ENCODE measurements around the gene RABAC1.
"Not testable (repeated sequence)": the region's sequence is repeated elsewhere in the genome, so short reads cannot be mapped to it uniquely, and the experiment has no call there.

The RABAC1 gene

GRCh38 chr19:41997121-41997850 lies 38.2 kb upstream of the RABAC1 start:
- no peak overlapping the region for H3K27ac ChIP-seq (ENCODE audit: low read depth, low read length)
- H3K36me3 ChIP-seq (ENCODE audit: control insufficient read depth in 5 of 5, insufficient read depth in 5 of 5, low read length in 5 of 5): no peaks in the 10 kb centered on the region
- peaks cover 0 to 29% (median 14%) of the 10 kb centered on the region in 5 donors for H3K4me1 ChIP-seq (ENCODE audit: control insufficient read depth in 5 of 5, insufficient read depth in 5 of 5, low read length in 5 of 5)
- H3K4me3 ChIP-seq (ENCODE audit: low read depth in 1 of 5, low read length in 5 of 5): no peak overlapping the region
- peaks cover 0 to 4% (median 0%) of the 10 kb centered on the region in 5 donors for H3K9me3 ChIP-seq (ENCODE audit: control insufficient read depth in 5 of 5, low read length in 5 of 5)
- no peak overlapping the region for H3K9ac ChIP-seq (ENCODE audit: low read length in 5 of 5)
- peaks cover 36 to 78% (median 65%) of the 10 kb centered on the region in 5 donors for H3K27me3 ChIP-seq (ENCODE audit: control insufficient read depth in 5 of 5, insufficient read depth in 4 of 5, low read length in 5 of 5)

GRCh38 chr19:41995959-41996797 lies 37.1 kb upstream of the RABAC1 start:
- Histone ChIP-seq H3K9me3 (ENCODE audit: control insufficient read depth in 5 of 5, low read length in 5 of 5) (peaks cover 0 to 4% (median 0%) of the 10 kb centered on the region in 5 donors), H3K4me3 (ENCODE audit: low read depth in 1 of 5, low read length in 5 of 5) (no peak overlapping the region), H3K27ac (ENCODE audit: low read depth, low read length) (no peak overlapping the region), H3K27me3 (ENCODE audit: control insufficient read depth in 5 of 5, insufficient read depth in 4 of 5, low read length in 5 of 5) (peaks cover 43 to 80% (median 68%) of the 10 kb centered on the region in 5 donors), H3K36me3 (ENCODE audit: control insufficient read depth in 5 of 5, insufficient read depth in 5 of 5, low read length in 5 of 5) (no peaks in the 10 kb centered on the region), H3K4me1 (ENCODE audit: control insufficient read depth in 5 of 5, insufficient read depth in 5 of 5, low read length in 5 of 5) (peaks cover 0 to 29% (median 14%) of the 10 kb centered on the region in 5 donors), H3K9ac (ENCODE audit: low read length in 5 of 5) (no peak overlapping the region)

GRCh38 chr19:41994994-41995958 lies 36.2 kb upstream of the RABAC1 start:
- no peak overlapping the region for H3K4me3 ChIP-seq (ENCODE audit: low read depth in 1 of 5, low read length in 5 of 5)

GRCh38 chr19:41994521-41994971 lies 35.4 kb upstream of the RABAC1 start:
- peaks cover 43 to 76% (median 61%) of the 10 kb centered on the region in 5 donors for H3K27me3 ChIP-seq (ENCODE audit: control insufficient read depth in 5 of 5, insufficient read depth in 4 of 5, low read length in 5 of 5)
- H3K4me1 ChIP-seq (ENCODE audit: control insufficient read depth in 5 of 5, insufficient read depth in 5 of 5, low read length in 5 of 5): peaks cover 0 to 22% (median 11%) of the 10 kb centered on the region in 5 donors
- H3K27ac ChIP-seq (ENCODE audit: low read depth, low read length): no peak overlapping the region
- peak overlapping the region in 1 of 5 donors; percentile 50 for H3K4me3 ChIP-seq (ENCODE audit: low read depth in 1 of 5, low read length in 5 of 5)
- no peaks in the 10 kb centered on the region for H3K36me3 ChIP-seq (ENCODE audit: control insufficient read depth in 5 of 5, insufficient read depth in 5 of 5, low read length in 5 of 5)
- no peak overlapping the region for H3K9ac ChIP-seq (ENCODE audit: low read length in 5 of 5)
- H3K9me3 ChIP-seq (ENCODE audit: control insufficient read depth in 5 of 5, low read length in 5 of 5): peaks cover 0 to 4% (median 0%) of the 10 kb centered on the region in 5 donors

More at GRCh38 chr19:41994994-41995958, 36.2 kb upstream of the RABAC1 start:
- no peaks in the 10 kb centered on the region for H3K36me3 ChIP-seq (ENCODE audit: control insufficient read depth in 5 of 5, insufficient read depth in 5 of 5, low read length in 5 of 5)
- no peak overlapping the region for H3K9ac ChIP-seq (ENCODE audit: low read length in 5 of 5)
- peaks cover 0 to 29% (median 14%) of the 10 kb centered on the region in 5 donors for H3K4me1 ChIP-seq (ENCODE audit: control insufficient read depth in 5 of 5, insufficient read depth in 5 of 5, low read length in 5 of 5)
- peaks cover 0 to 4% (median 0%) of the 10 kb centered on the region in 5 donors for H3K9me3 ChIP-seq (ENCODE audit: control insufficient read depth in 5 of 5, low read length in 5 of 5)
- H3K27me3 ChIP-seq (ENCODE audit: control insufficient read depth in 5 of 5, insufficient read depth in 4 of 5, low read length in 5 of 5): peaks cover 43 to 80% (median 68%) of the 10 kb centered on the region in 5 donors
- H3K27ac ChIP-seq (ENCODE audit: low read depth, low read length): no peak overlapping the region

GRCh38 chr19:41993612-41994483 lies 34.7 kb upstream of the RABAC1 start, which contains the start of gene ATP1A3:
Gene ATP1A3 (minus strand): TSS chr19:41994230. CDS start chr19:41994076, 154 bp downstream.
- peaks cover 0 to 17% (median 9%) of the 10 kb centered on the region in 5 donors for H3K4me1 ChIP-seq (ENCODE audit: control insufficient read depth in 5 of 5, insufficient read depth in 5 of 5, low read length in 5 of 5)
- peaks cover 39 to 72% (median 56%) of the 10 kb centered on the region in 5 donors for H3K27me3 ChIP-seq (ENCODE audit: control insufficient read depth in 5 of 5, insufficient read depth in 4 of 5, low read length in 5 of 5)
- H3K4me3 ChIP-seq (ENCODE audit: low read depth in 1 of 5, low read length in 5 of 5): peak within 1 kb of the TSS in 3 of 5 donors; percentile 26 to 50 (median 35)
- H3K27ac ChIP-seq (ENCODE audit: low read depth, low read length): no peak within 1 kb of the TSS
- H3K36me3 ChIP-seq (ENCODE audit: control insufficient read depth in 5 of 5, insufficient read depth in 5 of 5, low read length in 5 of 5): no peaks in the 10 kb centered on the region
- H3K9me3 ChIP-seq (ENCODE audit: control insufficient read depth in 5 of 5, low read length in 5 of 5): peaks cover 0 to 4% (median 0%) of the 10 kb centered on the region in 5 donors
- no peak within 1 kb of the TSS for H3K9ac ChIP-seq (ENCODE audit: low read length in 5 of 5)

GRCh38 chr19:41991925-41992569 lies 32.9 kb upstream of the RABAC1 start:
- Histone ChIP-seq H3K4me1 (ENCODE audit: control insufficient read depth in 5 of 5, insufficient read depth in 5 of 5, low read length in 5 of 5) (peaks cover 0 to 11% (median 9%) of the 10 kb centered on the region in 5 donors), H3K27me3 (ENCODE audit: control insufficient read depth in 5 of 5, insufficient read depth in 4 of 5, low read length in 5 of 5) (peaks cover 35 to 60% (median 48%) of the 10 kb centered on the region in 5 donors)
- H3K4me3 ChIP-seq (ENCODE audit: low read depth in 1 of 5, low read length in 5 of 5); H3K36me3 ChIP-seq (ENCODE audit: control insufficient read depth in 5 of 5, insufficient read depth in 5 of 5, low read length in 5 of 5); H3K9ac ChIP-seq (ENCODE audit: low read length in 5 of 5); H3K9me3 ChIP-seq (ENCODE audit: control insufficient read depth in 5 of 5, low read length in 5 of 5); H3K27ac ChIP-seq (ENCODE audit: low read depth, low read length): not testable (repeated sequence)

GRCh38 chr19:41991025-41991424 lies 31.9 kb upstream of the RABAC1 start:
- Histone ChIP-seq H3K4me1 (ENCODE audit: control insufficient read depth in 5 of 5, insufficient read depth in 5 of 5, low read length in 5 of 5) (peaks cover 0 to 11% (median 9%) of the 10 kb centered on the region in 5 donors), H3K27ac (ENCODE audit: low read depth, low read length) (no peak overlapping the region), H3K36me3 (ENCODE audit: control insufficient read depth in 5 of 5, insufficient read depth in 5 of 5, low read length in 5 of 5) (no peaks in the 10 kb centered on the region), H3K9ac (ENCODE audit: low read length in 5 of 5) (no peak overlapping the region), H3K9me3 (ENCODE audit: control insufficient read depth in 5 of 5, low read length in 5 of 5) (peaks cover 0 to 4% (median 0%) of the 10 kb centered on the region in 5 donors), H3K4me3 (ENCODE audit: low read depth in 1 of 5, low read length in 5 of 5) (no peak overlapping the region), H3K27me3 (ENCODE audit: control insufficient read depth in 5 of 5, insufficient read depth in 4 of 5, low read length in 5 of 5) (peaks cover 31 to 50% (median 39%) of the 10 kb centered on the region in 5 donors)

GRCh38 chr19:41990615-41991014 lies 31.5 kb upstream of the RABAC1 start:
- peaks cover 0 to 4% (median 0%) of the 10 kb centered on the region in 5 donors for H3K9me3 ChIP-seq (ENCODE audit: control insufficient read depth in 5 of 5, low read length in 5 of 5)
- no peaks in the 10 kb centered on the region for H3K36me3 ChIP-seq (ENCODE audit: control insufficient read depth in 5 of 5, insufficient read depth in 5 of 5, low read length in 5 of 5)
- H3K9ac ChIP-seq (ENCODE audit: low read length in 5 of 5): no peak overlapping the region
- H3K27me3 ChIP-seq (ENCODE audit: control insufficient read depth in 5 of 5, insufficient read depth in 4 of 5, low read length in 5 of 5): peaks cover 28 to 46% (median 35%) of the 10 kb centered on the region in 5 donors
- no peak overlapping the region for H3K27ac ChIP-seq (ENCODE audit: low read depth, low read length)
- H3K4me3 ChIP-seq (ENCODE audit: low read depth in 1 of 5, low read length in 5 of 5): no peak overlapping the region
- H3K4me1 ChIP-seq (ENCODE audit: control insufficient read depth in 5 of 5, insufficient read depth in 5 of 5, low read length in 5 of 5): peaks cover 0 to 11% (median 9%) of the 10 kb centered on the region in 5 donors
